Progenitor cell of endocrine pancreas (in vitro differentiated cells): ENCODE measurements around the gene DIP2C. TPM values are rescaled to one million over a fixed set of nuclear protein-coding genes. Genes with fewer than 3 reads are reported as not detected.

Experiments used
- DNase-seq: peaks from one replicate; pipeline ENCODE4 v3.0.0; 2021; ENCODE audit warnings: low spot score; ENCODE audit not compliant: unreplicated experiment
- H3K27ac Mint-ChIP-seq: 2 replicates; pipeline ENCODE4 v1.8.0; 2021; ENCODE audit warnings: mild to moderate bottlenecking, moderate library complexity, mixed read lengths
- H3K27me3 Mint-ChIP-seq: 2 replicates; pipeline ENCODE4 v1.8.0; 2021; ENCODE audit warnings: mixed read lengths
- H3K36me3 Mint-ChIP-seq: 2 replicates; pipeline ENCODE4 v1.8.0; 2022; ENCODE audit warnings: mixed read lengths; ENCODE audit not compliant: insufficient read depth
- H3K4me1 Mint-ChIP-seq: 2 replicates; pipeline ENCODE4 v1.8.0; 2021; ENCODE audit warnings: low read depth, mixed read lengths
- H3K4me3 Mint-ChIP-seq: 2 replicates; pipeline ENCODE4 v1.8.0; 2021; ENCODE audit warnings: low read depth, mild to moderate bottlenecking, moderate library complexity, mixed read lengths
- H3K9me3 Mint-ChIP-seq: 2 replicates; pipeline ENCODE4 v1.8.0; 2021; ENCODE audit warnings: low read depth, mixed read lengths
- total RNA-seq: library from RNA; stranded (reverse); gene quantifications from 2 replicates; pipeline ENCODE4 v1.2.1, GENCODE V29; 2021
- TF ChIP-seq, protein P1 (sequence below): fragments of 200-600 bp; sonication (generic); IDR thresholded peaks from one replicate; pipeline ENCODE4 v1.5.0; 2021; ENCODE audit warnings: antibody characterized with exemption, mild to moderate bottlenecking; ENCODE audit not compliant: unreplicated experiment

Gene DIP2C
- total RNA-seq, 1 donor from 2014 or later = 27.2 TPM

DNA sequence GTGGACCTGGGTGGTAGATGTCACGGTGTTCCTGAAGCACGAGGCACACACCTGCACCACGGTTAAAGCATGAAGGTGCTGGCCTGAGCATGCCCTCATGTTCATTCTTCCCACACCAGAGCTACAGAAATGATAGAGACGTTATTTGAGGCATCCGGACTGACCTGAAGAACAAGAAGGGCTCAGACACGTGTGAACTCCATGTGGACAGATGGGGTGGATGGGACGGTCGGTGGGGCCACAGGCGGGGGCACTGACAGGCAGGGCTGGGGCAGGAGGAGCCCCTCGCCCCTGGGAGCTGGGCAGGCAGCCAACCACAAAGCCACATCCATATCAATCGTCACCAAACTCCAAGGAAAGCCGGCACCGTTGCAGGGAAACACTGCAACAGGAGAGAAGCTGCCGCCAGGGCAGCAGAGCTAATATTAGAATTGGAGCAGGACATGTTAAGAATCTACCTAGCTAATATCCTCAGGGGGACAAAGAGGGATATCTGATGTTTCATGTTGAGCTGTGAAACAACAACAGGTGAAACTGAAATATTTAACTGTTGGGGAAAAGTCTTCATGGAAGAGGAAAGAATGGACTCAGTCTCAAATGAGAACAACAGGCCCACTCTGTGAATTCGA, 37.8 kb upstream of the DIP2C start:
- DNase-seq = no peak
- H3K36me3 Mint-ChIP-seq = no peaks in the 10 kb centered on the region
- TF ChIP-seq, protein P1, sequence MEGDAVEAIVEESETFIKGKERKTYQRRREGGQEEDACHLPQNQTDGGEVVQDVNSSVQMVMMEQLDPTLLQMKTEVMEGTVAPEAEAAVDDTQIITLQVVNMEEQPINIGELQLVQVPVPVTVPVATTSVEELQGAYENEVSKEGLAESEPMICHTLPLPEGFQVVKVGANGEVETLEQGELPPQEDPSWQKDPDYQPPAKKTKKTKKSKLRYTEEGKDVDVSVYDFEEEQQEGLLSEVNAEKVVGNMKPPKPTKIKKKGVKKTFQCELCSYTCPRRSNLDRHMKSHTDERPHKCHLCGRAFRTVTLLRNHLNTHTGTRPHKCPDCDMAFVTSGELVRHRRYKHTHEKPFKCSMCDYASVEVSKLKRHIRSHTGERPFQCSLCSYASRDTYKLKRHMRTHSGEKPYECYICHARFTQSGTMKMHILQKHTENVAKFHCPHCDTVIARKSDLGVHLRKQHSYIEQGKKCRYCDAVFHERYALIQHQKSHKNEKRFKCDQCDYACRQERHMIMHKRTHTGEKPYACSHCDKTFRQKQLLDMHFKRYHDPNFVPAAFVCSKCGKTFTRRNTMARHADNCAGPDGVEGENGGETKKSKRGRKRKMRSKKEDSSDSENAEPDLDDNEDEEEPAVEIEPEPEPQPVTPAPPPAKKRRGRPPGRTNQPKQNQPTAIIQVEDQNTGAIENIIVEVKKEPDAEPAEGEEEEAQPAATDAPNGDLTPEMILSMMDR = no peak
- peaks cover 8% of the 10 kb centered on the region for H3K9me3 Mint-ChIP-seq
- H3K4me3 Mint-ChIP-seq = no peak overlapping the region
- H3K27me3 Mint-ChIP-seq = peaks cover 7% of the 10 kb centered on the region
- no peaks in the 10 kb centered on the region for H3K4me1 Mint-ChIP-seq
- H3K27ac Mint-ChIP-seq = no peak overlapping the region

DNA sequence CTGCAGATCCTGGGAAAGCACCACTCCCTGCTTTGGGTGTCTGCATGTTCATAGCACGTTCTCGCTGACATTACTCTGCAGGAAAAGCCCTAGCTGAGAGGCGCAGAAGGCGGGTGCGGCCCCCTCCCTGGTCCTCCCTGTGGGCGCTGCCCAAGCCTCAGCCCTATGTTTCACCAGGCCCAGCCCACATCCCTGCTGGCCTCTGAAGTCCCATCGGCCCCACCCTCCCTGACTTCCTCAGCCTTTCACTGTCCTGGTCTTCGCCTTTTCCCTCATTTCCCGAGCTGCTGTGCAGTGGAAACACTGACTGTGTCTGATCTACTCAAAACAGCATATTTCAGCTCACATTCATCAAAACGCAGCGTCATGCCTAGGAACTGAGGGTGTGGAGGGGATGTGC, 36.3 kb upstream of the DIP2C start:
- Mint-ChIP-seq H3K27ac (no peak overlapping the region), H3K9me3 (peaks cover 8% of the 10 kb centered on the region), H3K4me1 (no peaks in the 10 kb centered on the region), H3K27me3 (peaks cover 7% of the 10 kb centered on the region), H3K36me3 (no peaks in the 10 kb centered on the region), H3K4me3 (no peak overlapping the region)
- no peak for DNase-seq
- TF ChIP-seq, protein P1 = no peak

DNA sequence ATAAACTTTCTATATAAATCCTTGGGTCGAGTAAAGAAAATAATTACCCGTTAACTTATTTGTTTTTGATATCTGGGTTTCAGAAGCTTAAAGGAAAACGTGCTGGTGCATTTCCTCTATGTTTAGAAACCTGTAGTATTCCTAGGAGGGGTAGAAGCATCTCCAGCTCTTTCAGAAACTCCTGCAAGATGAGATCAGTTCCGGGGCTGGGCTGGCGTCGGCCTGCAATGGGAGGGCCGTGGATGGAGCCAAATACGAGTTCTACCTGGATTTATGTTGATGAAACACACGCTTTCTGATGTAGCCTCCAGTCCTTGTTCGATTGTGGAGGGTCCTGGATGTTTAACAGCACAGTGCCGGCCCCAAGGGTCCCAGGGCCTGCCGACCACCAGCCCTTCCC, 35.8 kb upstream of the DIP2C start:
- no peak overlapping the region for H3K27ac Mint-ChIP-seq
- no peak for DNase-seq
- no peak overlapping the region for H3K4me3 Mint-ChIP-seq
- H3K9me3 Mint-ChIP-seq = peaks cover 8% of the 10 kb centered on the region
- H3K4me1 Mint-ChIP-seq = no peaks in the 10 kb centered on the region
- TF ChIP-seq, protein P1 = no peak
- H3K36me3 Mint-ChIP-seq = no peaks in the 10 kb centered on the region
- peaks cover 11% of the 10 kb centered on the region for H3K27me3 Mint-ChIP-seq

DNA sequence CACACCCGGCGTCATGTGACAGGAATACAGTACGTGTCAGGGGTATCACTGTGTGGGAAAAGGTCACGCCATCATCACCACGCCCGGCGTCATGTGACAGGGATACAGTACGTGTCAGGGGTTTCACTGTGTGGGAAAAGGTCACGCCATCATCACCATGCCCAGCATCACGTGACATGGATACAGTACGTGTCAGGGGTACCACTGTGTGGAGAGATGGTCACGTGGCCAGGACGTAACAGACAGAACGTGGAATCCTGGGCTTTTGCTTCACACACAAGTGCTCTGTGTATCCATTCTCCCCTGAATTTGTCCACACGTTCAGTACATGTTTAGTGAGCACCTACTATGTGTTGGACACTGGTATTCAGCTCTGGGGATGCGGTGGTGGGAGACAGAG, 34.5 kb upstream of the DIP2C start:
- Mint-ChIP-seq H3K27me3 (peaks cover 11% of the 10 kb centered on the region), H3K36me3 (no peaks in the 10 kb centered on the region), H3K4me3 (no peak overlapping the region), H3K9me3 (peaks cover 8% of the 10 kb centered on the region), H3K4me1 (no peaks in the 10 kb centered on the region), H3K27ac (no peak overlapping the region)
- no peak for DNase-seq
- TF ChIP-seq, protein P1 = no peak

DNA sequence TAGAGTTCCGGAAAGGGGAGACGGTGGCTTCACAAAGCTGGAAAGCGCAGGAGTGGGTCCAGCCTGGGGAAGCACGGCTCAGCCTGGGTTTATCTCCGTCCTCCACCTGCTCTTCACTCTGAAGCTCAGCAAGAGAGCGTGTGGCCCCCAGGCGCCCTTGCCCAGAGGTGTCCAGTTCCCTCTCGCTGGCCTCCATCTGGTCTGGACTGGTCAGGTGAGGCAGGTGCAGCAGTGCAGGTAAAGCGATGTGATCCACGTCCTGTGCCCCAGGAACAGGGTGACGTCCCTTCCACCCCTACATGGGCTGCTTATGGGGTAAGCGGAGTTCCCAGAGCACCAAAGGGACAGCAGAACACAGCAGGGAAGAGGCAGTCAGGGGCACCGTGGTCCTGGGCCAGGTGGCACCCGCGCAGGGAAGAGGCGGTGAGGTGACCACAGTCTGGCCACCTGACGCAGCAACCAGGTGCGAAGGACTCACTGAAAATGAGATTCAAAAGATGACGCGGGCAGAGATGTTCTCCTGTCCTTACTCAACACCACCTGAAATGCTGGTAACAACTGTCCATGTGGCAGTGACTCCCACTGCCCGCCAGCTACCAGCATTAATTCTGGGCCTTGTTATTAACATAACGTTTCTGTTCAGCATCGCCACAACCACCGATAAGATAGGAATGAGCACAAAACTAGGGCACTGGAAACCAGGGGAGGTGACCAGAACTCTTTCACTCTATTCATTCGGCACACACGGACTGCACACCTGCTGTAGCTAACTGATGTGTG, 33.0 kb upstream of the DIP2C start:
- DNase-seq = no peak
- Mint-ChIP-seq H3K27me3 (peaks cover 11% of the 10 kb centered on the region), H3K27ac (no peak overlapping the region), H3K4me1 (no peaks in the 10 kb centered on the region), H3K36me3 (no peaks in the 10 kb centered on the region), H3K4me3 (no peak overlapping the region), H3K9me3 (peaks cover 8% of the 10 kb centered on the region)
- TF ChIP-seq, protein P1 = no peak
